ENCODE results near the gene NFYC.

DNA sequence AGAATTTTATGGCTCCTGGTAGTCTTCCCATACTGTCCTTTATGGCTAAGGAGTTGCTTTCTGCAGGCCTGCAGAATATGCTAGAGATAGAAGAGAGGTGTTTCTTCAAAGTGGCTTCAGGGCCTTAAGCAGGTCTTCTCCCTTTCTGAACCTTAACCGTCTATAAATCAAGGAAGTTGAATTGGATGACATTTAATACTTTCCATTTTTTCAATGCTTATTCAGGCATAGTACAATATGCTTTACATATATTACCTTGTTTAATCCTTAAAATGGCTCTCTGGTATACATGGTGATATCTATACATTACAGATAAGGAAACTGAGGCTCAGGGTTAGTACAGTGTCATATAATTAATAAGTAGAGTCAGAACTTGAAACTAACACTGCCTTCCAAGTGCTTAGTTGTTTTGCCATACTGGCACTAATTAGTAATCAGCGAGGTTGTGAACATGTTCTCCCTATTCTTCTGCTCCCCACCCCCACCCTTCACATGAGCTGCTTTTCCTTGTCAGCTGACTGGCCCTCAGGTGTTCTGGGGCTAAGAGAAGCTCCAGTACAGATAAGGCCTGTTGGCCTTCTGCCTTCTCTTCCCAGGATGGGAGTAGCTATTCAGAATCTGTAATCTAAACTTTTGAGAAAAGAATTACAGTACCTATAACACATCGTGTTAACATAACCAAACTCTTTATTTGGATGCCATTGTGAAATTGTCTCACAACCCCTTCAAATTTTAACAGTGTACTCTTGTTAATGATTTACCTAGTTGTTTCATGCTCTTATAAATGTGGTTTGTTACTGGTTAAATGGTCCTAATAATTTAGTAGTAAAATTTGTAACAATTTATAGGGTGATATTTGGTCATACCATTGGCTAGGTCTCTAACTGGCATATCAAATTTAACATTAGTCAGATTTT lies 13.6 kb downstream of the NFYC start:
- TF ChIP-seq, protein P1, sequence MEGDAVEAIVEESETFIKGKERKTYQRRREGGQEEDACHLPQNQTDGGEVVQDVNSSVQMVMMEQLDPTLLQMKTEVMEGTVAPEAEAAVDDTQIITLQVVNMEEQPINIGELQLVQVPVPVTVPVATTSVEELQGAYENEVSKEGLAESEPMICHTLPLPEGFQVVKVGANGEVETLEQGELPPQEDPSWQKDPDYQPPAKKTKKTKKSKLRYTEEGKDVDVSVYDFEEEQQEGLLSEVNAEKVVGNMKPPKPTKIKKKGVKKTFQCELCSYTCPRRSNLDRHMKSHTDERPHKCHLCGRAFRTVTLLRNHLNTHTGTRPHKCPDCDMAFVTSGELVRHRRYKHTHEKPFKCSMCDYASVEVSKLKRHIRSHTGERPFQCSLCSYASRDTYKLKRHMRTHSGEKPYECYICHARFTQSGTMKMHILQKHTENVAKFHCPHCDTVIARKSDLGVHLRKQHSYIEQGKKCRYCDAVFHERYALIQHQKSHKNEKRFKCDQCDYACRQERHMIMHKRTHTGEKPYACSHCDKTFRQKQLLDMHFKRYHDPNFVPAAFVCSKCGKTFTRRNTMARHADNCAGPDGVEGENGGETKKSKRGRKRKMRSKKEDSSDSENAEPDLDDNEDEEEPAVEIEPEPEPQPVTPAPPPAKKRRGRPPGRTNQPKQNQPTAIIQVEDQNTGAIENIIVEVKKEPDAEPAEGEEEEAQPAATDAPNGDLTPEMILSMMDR (IDR thresholded peaks at IDR 0.05), result no peak
- no peak for TF ChIP-seq POLR2A (IDR thresholded peaks at IDR 0.05)
- TF ChIP-seq POLR2AphosphoS5 (IDR thresholded peaks at IDR 0.05), result no peak

Measured in stomach (tissue), 4 donors.